Liver (tissue), 3 donors: ENCODE data around the gene PARD3.

Source experiments
- EGR1 ChIP-seq, 2 donors: IDR thresholded peaks; 2 replicates each; pipeline ENCODE4 v1.6.1; 2016 to 2018; ENCODE audit warnings: antibody characterized with exemption in 2 of 2, low read depth in 2 of 2
- FOXA1 ChIP-seq: IDR thresholded peaks from 2 replicates; pipeline ENCODE4 v1.6.1; 2016; ENCODE audit warnings: antibody characterized with exemption
- GABPA ChIP-seq, 2 donors: IDR thresholded peaks in 1 of 2; conservative IDR thresholded peaks in 1 of 2; 2 replicates each; pipeline ENCODE4 v1.6.1; 2016; ENCODE audit warnings: antibody characterized with exemption in 2 of 2, mild to moderate bottlenecking in 1 of 2, moderate library complexity in 1 of 2
- JUND ChIP-seq, 2 donors: IDR thresholded peaks; 2 replicates each; pipeline ENCODE4 v1.6.1; 2016; ENCODE audit warnings: antibody characterized with exemption in 2 of 2
- RAD21 ChIP-seq, 2 donors: IDR thresholded peaks; 2 replicates each; pipeline ENCODE4 v1.6.1; 2016; ENCODE audit warnings: antibody characterized with exemption in 2 of 2, mild to moderate bottlenecking in 2 of 2
- RXRA ChIP-seq, 2 donors: IDR thresholded peaks; 2 replicates each; pipeline ENCODE4 v1.6.1; 2017 to 2018; ENCODE audit warnings: antibody characterized with exemption in 2 of 2, mild to moderate bottlenecking in 1 of 2
- SP1 ChIP-seq: IDR thresholded peaks from 2 replicates; pipeline ENCODE4 v1.6.1; 2018; ENCODE audit warnings: antibody characterized with exemption, mild to moderate bottlenecking
- TAF1 ChIP-seq: conservative IDR thresholded peaks from 2 replicates; pipeline ENCODE4 v1.6.1; 2016; ENCODE audit warnings: antibody characterized with exemption, mild to moderate bottlenecking
- YY1 ChIP-seq: IDR thresholded peaks from 2 replicates; pipeline ENCODE4 v1.6.1; 2016; ENCODE audit warnings: antibody characterized with exemption, mild to moderate bottlenecking
- TF ChIP-seq, protein P1 (sequence below): fragments of 150-350 bp; IDR thresholded peaks from 2 replicates; pipeline ENCODE4 v1.5.1; 2017; ENCODE audit warnings: improper control_type of control experiment, low read depth, low read length; ENCODE audit not compliant: missing input control
- TF ChIP-seq, protein P2 (sequence below): IDR thresholded peaks from 2 replicates; pipeline ENCODE4 v1.6.1; 2016; ENCODE audit warnings: antibody characterized with exemption
- TF ChIP-seq, protein P3 (sequence below): IDR thresholded peaks from 2 replicates; pipeline ENCODE4 v1.6.1; 2016; ENCODE audit warnings: antibody characterized with exemption, mild to moderate bottlenecking
- TF ChIP-seq, protein P4 (sequence below): IDR thresholded peaks from 2 replicates; pipeline ENCODE4 v1.6.1; 2016; ENCODE audit warnings: antibody characterized with exemption
- TF ChIP-seq, protein P5 (sequence below): IDR thresholded peaks from 2 replicates; pipeline ENCODE4 v1.6.1; 2016; ENCODE audit warnings: antibody characterized with exemption
- donor health status: healthy.
- donor health status: healthy.

DNA sequence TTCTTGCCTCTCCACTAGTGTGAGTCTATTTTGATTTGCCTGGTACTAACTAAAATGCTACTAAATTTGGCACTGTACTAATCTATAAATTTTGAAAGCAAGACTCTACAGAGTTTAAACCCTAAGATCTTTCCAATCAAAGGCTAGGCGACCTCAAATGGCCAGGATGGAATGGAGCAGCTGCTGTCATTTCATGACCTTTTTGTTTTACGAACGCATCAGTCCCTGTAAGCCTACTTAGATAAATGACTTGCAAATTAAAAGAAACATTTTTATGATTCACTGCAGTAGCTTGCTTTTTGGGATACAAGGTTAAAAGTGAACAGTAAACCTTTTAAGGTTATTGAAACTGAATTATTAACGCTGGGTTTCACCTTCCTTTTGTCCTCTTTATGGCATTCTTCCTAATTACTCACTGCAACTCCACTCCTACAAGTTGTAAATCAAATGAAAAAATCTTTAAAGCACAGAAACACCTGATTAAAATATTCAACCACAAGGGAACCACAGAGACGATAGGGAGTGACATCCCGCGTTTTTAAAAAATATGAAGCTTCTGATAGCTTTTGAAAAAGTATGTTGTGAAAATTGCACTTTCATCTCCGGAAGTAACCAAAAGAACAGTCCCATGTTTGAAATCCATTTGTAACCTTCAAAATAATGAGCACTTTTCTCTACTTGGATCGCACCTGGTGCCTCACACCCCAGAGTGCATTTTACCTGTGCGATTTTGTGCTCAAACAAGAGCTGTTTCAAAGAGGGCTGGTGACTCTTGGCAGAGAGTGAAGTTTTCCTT is 595.1 kb downstream of the PARD3 start:
- TF ChIP-seq, protein P1, sequence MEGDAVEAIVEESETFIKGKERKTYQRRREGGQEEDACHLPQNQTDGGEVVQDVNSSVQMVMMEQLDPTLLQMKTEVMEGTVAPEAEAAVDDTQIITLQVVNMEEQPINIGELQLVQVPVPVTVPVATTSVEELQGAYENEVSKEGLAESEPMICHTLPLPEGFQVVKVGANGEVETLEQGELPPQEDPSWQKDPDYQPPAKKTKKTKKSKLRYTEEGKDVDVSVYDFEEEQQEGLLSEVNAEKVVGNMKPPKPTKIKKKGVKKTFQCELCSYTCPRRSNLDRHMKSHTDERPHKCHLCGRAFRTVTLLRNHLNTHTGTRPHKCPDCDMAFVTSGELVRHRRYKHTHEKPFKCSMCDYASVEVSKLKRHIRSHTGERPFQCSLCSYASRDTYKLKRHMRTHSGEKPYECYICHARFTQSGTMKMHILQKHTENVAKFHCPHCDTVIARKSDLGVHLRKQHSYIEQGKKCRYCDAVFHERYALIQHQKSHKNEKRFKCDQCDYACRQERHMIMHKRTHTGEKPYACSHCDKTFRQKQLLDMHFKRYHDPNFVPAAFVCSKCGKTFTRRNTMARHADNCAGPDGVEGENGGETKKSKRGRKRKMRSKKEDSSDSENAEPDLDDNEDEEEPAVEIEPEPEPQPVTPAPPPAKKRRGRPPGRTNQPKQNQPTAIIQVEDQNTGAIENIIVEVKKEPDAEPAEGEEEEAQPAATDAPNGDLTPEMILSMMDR, result no peak
- TF ChIP-seq EGR1 (IDR thresholded peaks at IDR 0.05; ENCODE audit: low read depth in 2 of 2), result no peak
- TF ChIP-seq RAD21 (IDR thresholded peaks at IDR 0.05), result no peak
- TF ChIP-seq, protein P2, sequence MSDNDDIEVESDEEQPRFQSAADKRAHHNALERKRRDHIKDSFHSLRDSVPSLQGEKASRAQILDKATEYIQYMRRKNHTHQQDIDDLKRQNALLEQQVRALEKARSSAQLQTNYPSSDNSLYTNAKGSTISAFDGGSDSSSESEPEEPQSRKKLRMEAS, result no peak
- TF ChIP-seq, protein P3, sequence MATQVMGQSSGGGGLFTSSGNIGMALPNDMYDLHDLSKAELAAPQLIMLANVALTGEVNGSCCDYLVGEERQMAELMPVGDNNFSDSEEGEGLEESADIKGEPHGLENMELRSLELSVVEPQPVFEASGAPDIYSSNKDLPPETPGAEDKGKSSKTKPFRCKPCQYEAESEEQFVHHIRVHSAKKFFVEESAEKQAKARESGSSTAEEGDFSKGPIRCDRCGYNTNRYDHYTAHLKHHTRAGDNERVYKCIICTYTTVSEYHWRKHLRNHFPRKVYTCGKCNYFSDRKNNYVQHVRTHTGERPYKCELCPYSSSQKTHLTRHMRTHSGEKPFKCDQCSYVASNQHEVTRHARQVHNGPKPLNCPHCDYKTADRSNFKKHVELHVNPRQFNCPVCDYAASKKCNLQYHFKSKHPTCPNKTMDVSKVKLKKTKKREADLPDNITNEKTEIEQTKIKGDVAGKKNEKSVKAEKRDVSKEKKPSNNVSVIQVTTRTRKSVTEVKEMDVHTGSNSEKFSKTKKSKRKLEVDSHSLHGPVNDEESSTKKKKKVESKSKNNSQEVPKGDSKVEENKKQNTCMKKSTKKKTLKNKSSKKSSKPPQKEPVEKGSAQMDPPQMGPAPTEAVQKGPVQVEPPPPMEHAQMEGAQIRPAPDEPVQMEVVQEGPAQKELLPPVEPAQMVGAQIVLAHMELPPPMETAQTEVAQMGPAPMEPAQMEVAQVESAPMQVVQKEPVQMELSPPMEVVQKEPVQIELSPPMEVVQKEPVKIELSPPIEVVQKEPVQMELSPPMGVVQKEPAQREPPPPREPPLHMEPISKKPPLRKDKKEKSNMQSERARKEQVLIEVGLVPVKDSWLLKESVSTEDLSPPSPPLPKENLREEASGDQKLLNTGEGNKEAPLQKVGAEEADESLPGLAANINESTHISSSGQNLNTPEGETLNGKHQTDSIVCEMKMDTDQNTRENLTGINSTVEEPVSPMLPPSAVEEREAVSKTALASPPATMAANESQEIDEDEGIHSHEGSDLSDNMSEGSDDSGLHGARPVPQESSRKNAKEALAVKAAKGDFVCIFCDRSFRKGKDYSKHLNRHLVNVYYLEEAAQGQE, result no peak
- TF ChIP-seq GABPA (IDR thresholded peaks at IDR 0.05 in 1 of 2, conservative IDR thresholded peaks at IDR 0.05 in 1 of 2), result no peak
- no peak for TF ChIP-seq FOXA1
- no peak for TF ChIP-seq TAF1
- TF ChIP-seq, protein P4, sequence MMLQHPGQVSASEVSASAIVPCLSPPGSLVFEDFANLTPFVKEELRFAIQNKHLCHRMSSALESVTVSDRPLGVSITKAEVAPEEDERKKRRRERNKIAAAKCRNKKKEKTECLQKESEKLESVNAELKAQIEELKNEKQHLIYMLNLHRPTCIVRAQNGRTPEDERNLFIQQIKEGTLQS, result no peak
- no peak for TF ChIP-seq SP1
- TF ChIP-seq YY1, result no peak
- no peak for TF ChIP-seq RXRA (IDR thresholded peaks at IDR 0.05)
- no peak for TF ChIP-seq JUND (IDR thresholded peaks at IDR 0.05)
- TF ChIP-seq, protein P5, sequence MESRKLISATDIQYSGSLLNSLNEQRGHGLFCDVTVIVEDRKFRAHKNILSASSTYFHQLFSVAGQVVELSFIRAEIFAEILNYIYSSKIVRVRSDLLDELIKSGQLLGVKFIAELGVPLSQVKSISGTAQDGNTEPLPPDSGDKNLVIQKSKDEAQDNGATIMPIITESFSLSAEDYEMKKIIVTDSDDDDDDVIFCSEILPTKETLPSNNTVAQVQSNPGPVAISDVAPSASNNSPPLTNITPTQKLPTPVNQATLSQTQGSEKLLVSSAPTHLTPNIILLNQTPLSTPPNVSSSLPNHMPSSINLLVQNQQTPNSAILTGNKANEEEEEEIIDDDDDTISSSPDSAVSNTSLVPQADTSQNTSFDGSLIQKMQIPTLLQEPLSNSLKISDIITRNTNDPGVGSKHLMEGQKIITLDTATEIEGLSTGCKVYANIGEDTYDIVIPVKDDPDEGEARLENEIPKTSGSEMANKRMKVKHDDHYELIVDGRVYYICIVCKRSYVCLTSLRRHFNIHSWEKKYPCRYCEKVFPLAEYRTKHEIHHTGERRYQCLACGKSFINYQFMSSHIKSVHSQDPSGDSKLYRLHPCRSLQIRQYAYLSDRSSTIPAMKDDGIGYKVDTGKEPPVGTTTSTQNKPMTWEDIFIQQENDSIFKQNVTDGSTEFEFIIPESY, result no peak
